GM19468 (cell line): ENCODE results near the gene CENPP.

ENCODE experiments used
- ATAC-seq: cut with Tn5 transposase; IDR thresholded peaks from one replicate; pipeline ENCODE4 v1.9.1; 2021; ENCODE audit warnings: mild to moderate bottlenecking, moderate library complexity, moderate number of reproducible peaks; ENCODE audit not compliant: unreplicated experiment; ENCODE audit errors: extremely low read depth

The CENPP gene

DNA sequence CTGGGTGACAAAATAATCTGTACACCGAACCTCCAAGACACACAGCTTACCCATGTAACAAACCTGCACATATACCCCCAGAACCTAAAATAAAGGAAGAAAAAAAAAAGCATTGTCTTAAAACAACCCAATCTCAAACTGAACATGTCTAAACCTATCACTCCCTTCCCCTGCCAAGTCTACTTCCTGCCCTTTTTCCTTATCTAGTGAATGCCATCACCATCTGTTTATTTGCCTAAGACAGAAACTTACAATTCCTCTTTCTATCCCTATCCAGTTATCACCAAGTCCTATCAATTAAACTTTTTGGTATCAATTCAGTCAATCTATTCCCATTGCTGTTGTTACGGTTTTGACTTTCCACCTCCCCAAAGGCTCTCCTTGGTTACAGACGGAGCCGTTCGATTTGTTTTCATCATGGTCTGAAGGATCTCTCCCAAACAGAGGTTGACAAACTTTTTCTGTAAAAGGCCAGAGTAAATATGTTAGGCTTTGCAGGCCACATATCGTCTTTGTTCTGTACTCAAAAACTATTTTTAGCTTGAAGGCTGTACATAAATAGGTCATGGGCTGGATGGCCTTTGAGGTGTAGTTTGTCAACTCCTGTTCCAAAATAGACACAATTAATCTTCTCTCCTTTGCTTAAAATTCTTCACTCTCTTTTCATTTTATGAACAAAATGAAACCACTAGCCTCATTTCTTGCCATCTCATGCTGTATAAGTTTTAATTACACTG lies 12.7 kb upstream of the CENPP start:
- no peak for ATAC-seq

DNA sequence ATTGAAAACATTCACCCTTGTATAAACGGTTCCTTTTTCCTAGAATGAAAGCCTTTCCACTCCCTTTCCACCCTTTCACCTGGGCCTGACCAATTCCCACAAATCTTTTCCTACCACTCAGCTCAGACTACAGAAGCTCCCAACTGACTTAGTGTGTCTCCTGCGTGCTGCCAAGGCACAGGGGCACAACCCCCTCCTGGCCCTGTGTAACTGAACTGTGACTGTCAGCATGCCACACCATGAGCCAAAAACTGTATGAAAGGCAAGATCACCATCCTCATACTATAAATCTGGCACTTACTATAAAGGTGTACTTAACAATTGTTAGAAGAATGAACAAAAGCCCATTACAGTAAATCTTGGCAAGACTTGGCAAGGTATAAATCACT lies 12.1 kb upstream of the CENPP start:
- no peak for ATAC-seq

DNA sequence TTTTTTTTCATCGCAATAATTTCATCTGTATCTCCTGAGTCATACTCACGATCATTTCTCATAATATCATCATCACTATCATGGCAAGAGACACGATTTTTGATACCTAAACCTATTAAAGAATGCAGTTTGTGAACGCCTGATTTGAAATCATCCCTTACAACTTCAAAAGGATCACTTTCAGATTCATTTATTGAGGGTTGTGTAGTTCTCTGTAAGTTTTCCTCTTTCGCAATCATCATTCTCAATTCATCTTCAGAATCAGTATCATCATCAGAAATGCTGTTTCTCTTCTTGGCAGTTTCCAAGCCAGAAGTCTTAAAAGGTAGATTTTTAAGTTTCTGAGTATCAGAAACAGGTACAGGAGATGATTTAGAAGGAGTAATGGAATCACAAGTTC lies 10.3 kb upstream of the CENPP start:
- no peak for ATAC-seq

DNA sequence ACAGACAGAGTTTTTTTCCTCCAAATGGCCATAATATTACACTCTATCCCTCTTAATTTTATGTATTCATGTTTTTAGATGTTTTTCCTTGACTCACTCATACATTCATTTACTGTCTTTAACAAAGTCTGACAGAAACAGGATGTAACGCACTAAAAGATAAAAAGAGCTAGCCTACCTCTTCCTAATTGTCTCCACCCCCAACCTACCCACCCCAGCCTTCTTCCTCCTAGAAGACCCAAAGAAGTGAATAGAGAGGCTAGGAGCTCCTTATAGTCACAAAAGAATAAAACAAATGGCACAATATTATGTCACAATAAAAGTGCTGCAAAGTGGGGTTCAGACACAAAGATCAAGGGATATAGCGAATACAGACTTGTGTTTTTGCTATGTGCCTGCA lies 1.3 kb upstream of the CENPP start:
- no peak for ATAC-seq

DNA sequence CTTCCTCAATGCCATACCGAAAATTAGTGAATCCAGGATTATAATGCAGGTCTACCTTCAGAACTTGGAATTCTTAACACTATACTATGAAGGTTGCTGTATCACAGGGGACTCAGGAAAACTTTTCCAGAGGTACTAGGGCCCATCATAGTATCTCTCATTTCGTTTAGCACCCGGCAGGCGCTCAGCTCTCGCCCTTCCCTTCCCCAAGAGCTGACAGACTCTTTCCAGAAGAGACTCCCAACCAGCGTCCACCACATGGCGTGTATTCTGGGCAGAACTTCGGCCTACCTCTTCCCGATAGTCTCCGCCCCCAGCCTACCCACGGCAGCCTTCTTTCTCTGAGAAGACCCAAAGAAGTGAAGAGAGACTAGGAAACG lies 874 bp upstream of the CENPP start:
- ATAC-seq = no peak

DNA sequence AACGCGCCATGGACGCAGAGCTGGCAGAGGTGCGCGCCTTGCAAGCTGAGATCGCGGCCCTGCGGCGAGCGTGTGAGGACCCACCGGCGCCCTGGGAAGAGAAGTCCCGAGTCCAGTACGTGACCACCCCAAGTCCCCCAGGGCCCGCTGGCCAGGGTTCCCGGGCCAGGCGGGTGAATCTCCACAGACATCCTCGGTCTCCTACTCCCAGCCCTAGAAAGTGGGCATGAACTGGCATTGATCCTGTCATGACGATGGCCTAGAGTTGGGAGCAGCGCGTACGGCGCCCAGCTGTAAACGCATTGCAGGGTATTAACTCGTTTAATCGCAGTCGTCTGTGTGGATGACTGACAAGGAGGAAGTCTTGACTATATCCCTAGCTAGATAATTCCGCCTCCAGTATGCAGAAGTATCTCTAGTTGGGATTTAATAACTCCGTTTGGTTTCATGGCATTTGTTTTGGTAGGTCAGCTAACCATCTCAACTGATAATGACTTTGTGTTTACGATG lies 293 bp downstream of the CENPP start:
- no peak for ATAC-seq

DNA sequence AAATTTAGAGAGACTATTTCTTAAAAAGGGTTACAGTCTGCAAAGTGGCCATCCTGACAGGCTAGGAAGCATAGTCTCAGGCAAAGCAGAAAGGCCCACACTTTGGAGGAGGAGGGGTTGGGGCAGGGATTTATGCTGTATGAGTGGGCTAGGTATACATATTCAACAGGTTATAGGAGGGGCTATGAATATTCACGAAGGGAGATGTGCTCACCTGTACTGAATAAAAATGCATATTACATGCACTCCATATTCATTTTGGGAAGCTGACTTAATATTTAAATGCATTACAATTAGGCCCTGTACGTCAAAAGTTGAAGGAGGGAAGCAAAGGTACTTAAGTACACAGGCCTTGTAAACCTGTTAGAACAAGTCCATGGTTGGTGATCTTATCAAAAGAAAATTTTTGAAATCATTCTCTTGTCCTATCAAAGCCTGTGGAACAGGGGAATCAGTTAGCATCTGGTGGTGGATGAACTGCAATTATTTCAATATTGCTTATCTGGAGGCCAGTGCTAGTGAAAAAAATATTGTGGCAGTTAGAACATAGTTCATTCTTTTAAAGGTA lies 1.6 kb downstream of the CENPP start:
- ATAC-seq = no peak

DNA sequence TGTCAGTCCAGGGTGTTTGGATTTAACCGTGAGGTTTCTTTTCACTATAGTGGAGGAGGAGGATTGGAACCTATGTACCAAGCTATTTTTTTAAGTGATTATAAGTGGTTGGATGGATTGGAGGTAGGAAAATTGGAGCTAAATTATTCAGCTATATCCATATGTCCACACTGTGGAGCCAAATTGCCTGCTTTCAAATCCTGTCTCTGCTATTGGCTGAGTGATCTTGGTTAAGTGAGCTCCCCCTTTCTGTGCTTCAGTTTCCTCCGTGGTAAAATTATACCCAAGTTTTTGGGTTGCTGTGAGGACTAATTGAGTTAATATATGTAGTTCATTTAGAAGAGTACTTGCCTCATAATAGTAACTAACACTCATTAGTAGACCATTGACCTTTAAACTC lies 2.5 kb downstream of the CENPP start:
- ATAC-seq = no peak

DNA sequence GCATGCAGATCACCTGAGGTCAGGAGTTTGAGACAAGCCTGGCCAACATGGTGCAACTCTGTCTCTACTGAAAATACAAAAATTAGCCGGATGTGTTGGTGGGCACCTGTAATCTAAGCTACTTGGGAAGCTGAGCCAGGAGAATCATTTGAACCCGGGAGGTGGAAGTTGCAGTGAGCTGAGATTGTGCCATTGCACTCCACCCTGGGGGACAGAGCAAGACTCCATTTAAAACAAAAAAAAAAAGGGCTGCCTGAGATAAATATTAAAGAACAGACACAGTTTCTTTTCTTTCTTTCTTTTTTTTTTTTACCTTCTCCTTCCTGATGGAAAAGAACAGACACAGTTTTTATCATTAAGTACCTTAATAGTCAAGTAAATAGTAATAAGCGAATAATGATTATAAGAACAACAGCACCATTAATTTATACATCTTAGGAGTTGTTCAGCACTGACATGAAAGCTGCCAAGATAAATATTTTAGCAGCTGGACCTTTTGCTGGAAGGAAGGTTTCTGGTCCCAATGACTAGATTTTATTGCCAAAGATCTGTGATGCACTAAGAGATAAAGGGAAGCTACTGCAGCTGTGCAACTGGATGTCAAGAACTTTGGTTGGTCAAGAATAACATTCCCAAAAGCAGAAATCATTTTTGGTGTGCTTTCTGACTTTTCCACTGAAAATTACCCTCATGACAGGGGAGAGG lies 7.0 kb downstream of the CENPP start:
- no peak for ATAC-seq

DNA sequence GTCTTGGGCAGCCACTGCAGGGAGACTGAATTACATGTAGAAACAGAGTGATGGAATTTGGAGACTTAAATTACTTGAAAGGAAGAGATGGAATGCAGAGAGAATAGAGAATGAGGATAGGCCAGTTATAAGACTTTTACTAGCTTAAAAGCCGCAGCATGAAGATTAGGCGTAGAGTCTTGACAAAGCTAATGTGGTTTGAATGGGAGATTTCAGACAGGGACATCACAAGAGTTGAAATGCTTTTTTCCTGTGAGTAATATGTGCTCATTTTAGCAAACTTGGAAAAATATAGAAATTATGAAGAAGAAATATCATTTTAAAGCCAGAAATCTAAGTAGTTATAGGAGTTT lies 7.5 kb downstream of the CENPP start:
- ATAC-seq = no peak

DNA sequence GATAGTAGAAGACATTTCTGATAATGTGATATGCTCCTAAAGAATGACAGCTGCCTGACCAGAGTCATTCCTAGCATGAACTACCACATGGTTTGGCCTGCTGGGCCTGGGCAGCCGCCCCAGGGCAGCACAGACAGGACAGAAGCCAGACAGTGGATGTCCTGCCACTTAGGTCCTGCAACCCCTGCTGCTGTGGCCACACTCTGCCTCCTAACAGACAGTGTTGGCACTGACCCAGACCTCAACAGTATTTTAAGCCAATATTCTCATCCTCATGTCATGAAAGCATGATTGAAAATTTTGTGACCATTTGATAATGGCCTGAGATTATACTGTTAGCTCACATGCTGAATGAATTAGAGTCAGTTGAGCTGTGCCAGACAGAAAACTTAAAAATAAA lies 15.8 kb downstream of the CENPP start:
- ATAC-seq = no peak

DNA sequence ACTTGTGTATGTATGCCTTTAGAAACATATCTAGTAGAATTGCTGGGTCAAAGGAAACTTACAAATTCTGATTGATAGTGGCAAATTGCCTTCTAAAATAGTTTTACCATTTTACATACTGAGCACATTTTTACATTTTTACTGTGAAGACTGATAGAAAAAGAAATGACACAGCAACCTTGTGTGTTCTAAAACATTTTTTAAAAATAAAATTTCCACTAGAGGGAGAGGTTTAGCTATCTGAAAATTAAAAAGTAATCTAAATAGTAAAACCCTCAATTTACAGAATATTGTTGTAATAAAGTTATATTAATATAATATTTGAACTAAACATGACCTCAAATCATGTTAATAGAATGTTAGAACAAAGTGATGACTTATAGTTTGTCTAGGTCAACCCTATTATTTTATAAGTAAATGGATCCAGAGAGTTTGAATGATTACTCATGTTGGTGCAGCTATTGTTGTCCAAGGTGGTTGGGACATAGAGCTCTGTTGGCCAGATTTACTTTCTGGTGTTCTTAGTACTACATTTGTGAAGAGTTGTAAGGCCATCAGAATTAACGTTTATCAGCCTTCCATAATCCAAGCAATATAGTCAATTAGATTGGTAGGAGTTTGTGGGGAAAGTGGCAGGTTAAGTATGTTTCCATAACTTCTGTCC lies 17.2 kb downstream of the CENPP start:
- ATAC-seq = no peak

DNA sequence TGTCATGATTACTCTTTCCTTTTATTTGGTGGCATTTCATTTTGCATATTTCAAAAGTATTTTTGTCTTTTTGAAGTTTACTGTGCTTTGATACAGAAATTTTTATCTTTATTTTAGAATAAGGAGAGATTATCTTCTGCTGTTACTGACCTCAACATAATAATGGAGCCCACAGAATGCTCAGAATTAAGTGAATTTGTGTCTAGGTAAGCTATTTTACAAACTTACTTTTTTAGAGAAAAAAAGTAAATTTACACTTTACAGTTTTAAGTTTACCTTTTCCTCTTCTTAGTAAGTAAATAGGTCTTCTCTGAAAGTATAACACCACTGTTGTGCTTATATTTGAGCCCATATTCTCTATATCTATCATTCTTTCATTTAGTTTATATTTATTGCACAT lies 19.8 kb downstream of the CENPP start:
- ATAC-seq = no peak

DNA sequence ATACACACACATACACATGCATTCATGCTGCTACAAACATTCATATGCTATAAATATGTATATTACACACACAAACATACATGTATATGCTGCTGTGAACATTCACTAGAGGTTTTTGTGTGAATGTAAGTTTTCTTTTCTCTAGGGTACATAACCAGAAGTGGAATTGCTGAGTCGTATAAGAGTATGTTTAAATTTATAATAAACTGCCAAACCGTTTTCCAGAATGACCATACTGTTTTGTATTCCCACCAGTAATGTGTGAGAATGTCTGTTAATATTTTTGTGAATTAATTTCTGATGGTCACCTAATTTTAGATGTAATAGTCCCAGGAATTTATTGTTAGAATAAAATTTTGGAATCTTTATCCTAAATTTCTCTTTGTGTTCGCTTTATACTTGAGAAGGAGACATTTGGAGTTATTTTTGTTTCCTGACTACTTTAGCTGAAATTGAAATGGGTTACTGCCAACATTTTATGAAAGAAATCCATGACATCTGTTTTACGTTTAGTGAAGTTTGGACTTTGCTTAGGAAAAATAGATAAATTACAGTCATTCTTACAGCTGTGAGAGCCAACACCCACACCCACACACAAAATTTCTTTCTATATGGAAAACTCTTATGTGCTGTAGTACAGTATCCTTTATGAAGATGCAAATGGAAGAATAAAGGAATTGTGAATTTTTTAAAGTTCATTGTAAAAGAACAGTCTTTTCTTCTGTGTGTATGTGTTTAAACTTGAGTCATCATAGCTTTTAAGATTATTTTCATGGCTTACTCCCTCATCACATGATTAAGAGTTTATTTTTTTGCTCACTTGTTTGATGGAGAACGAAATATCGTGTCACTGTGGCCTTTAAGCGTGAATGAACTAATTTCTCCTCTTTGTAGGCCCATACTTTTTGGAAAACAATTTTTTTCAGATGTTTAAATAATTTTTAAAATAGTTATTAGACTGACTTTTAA lies 24.3 kb downstream of the CENPP start:
- ATAC-seq = no peak

DNA sequence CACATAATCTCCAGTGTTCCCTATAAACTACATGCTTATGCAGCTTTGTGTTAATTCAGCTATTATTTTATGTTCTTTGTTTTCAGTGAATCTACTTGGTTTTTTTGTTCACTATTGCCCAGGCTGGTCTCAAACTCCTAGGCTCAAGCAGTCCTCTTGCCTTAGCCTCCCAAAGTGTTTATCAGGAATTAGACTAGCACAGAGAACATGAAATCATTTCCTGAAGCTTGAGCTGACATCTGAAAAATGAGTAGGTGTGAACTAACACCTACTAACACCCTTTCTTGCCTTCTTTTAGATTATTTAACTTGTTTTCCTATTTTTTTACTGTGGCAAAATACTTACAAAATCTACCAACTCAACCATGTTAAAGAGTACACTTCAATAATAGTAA lies 25.0 kb downstream of the CENPP start:
- no peak for ATAC-seq

DNA sequence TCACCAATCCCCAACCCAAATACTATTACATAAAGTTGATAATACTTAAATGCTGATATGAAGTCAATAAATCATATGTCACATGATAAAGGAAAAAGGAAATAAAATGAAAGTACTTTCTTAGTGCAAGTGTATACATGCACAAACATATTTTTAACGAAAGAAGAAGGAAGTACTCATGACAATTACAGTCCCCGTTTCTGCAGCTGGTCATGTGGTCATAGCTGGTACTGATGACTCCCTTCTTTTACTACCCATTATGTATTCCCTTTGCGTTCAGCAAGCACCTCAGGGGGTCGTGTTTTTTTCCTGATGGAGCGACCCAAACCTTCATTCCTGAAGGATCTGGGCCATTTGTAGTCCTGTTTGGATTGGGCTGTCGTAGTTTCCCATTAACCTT lies 27.3 kb downstream of the CENPP start:
- no peak for ATAC-seq

DNA sequence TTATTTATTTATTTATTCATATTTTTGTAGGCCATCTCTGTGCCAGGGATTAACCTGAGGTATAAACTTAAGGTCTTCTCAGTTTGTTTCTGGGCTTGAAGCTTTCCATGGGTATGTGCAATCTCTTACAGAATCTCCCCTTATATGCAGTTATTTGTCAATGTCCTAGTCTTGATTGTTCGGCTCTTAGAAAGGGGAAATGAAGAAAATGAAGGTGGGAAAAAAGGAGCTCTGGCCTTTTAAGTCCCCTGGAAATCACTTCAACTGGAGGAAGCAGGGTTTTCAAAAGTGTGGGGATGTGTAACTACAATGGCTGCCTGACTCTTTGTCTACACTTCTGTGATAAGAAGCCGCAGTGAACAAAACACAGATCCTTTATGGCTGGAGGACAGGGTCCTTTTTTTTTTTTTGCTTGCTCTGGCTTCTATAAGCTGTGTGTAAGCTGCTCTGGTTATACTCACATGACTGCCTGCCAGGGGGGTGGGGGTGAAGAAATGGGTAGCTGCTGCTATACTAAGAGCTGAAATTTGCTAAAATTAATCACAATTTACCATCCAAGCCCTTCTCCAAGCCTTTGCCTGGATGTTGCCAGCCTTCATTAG lies 33.7 kb downstream of the CENPP start:
- no peak for ATAC-seq

DNA sequence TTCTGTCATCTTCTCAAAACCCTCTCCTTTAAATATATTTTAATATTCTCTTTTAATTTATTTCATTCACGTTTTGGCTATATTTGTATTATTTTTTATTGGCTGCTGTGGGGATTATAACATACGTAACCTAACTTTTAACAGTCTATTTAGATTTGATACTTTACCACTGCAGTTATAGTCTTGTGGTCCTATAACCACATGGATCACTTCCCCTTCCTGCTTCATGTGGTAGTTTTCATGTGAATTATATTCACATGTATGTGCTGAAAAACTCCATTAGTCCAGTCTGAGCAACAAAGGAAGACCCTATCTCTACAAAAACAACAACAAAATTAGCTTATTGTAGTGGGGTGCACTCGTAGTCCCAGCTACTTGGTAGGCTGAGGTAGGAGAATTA lies 34.3 kb downstream of the CENPP start:
- no peak for ATAC-seq

DNA sequence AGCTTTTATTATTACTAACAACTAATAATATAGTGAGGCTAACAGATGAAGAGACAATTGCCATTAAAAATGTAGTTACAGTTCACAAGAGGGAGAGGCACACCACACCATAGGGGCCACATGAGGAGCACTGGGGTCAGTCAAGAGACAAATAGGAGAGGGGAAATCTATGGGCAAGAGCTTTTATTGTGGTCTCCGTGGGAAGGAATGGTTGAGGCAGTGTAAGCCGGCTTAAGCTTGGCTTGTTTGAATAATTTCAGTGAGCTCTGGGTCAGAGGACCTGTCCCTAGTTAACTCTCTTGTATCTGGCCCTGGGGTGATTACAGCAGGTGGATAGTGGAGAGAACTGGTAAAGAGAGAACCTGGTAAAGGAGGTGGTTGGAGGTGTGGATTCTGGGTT lies 43.3 kb downstream of the CENPP start:
- no peak for ATAC-seq

DNA sequence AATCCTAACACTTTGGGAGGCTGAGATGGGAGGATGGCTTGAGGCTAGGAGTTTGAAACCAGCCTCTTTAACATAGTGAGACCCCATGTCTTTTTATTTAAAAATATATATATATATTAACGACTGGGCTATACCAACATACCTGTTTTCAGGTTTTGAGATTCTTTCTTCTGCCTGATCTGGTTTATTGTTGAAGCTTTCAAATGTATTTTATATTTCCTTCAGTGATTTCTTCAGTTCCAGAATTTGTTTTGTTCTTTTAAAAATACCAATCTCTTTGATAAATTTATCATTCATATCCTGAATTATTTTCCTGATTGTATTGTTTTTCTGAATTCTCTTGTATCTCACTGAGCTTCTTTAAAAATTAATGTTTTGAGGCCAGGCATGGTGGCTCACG lies 47.4 kb downstream of the CENPP start:
- no peak for ATAC-seq
